Liver (tissue), 9 donors: ENCODE data around the gene CELF1. TPM values are rescaled to one million over a fixed set of nuclear protein-coding genes. Genes with fewer than 3 reads are reported as not detected.

ENCODE experiments used
- DNase-seq: peaks from one replicate; pipeline ENCODE4 v3.0.0-alpha.2; 2017; ENCODE audit warnings: low spot score
- H3K27ac ChIP-seq, 2 donors: one replicate each; pipeline ENCODE4 v1.7.0; 2013; ENCODE audit warnings: inconsistent platforms in 2 of 2, low read length in 2 of 2, control low read depth in 1 of 2, low read depth in 1 of 2, mild to moderate bottlenecking in 1 of 2
- H3K27me3 ChIP-seq, 4 donors: one replicate each; pipeline versions ENCODE4 v1.6.1 to v1.7.0; 2013; ENCODE audit warnings: low read length in 3 of 4, inconsistent platforms in 1 of 4, mild to moderate bottlenecking in 1 of 4, moderate library complexity in 1 of 4; ENCODE audit not compliant: control insufficient read depth in 4 of 4, insufficient read depth in 4 of 4
- H3K36me3 ChIP-seq, 4 donors: one replicate each; pipeline versions ENCODE4 v1.6.1 to v1.7.0; 2013; ENCODE audit warnings: low read length in 3 of 4, mild to moderate bottlenecking in 3 of 4, low read depth in 1 of 4, moderate library complexity in 1 of 4; ENCODE audit not compliant: control insufficient read depth in 4 of 4, insufficient read depth in 3 of 4
- H3K4me1 ChIP-seq, 4 donors: one replicate each; pipeline versions ENCODE4 v1.6.1 to v1.7.0; 2013; ENCODE audit warnings: low read length in 3 of 4, mild to moderate bottlenecking in 3 of 4, moderate library complexity in 1 of 4; ENCODE audit not compliant: control insufficient read depth in 4 of 4, insufficient read depth in 4 of 4
- H3K4me3 ChIP-seq, 3 donors: one replicate each; pipeline versions ENCODE4 v1.6.1 to v1.7.0; 2013; ENCODE audit warnings: low read length in 3 of 3, control low read depth in 1 of 3, low read depth in 1 of 3, mild to moderate bottlenecking in 1 of 3
- H3K9ac ChIP-seq, 2 donors: one replicate each; pipeline ENCODE4 v1.7.0; 2013; ENCODE audit warnings: low read length in 2 of 2, mild to moderate bottlenecking in 2 of 2, moderate library complexity in 2 of 2, control low read depth in 1 of 2, low read depth in 1 of 2
- H3K9me3 ChIP-seq, 4 donors: one replicate each; pipeline versions ENCODE4 v1.6.1 to v1.7.0; 2013; ENCODE audit warnings: low read length in 3 of 4; ENCODE audit not compliant: control insufficient read depth in 4 of 4
- EGR1 ChIP-seq, 2 donors: IDR thresholded peaks; 2 replicates each; pipeline ENCODE4 v1.6.1; 2016 to 2018; ENCODE audit warnings: antibody characterized with exemption in 2 of 2, low read depth in 2 of 2
- FOXA1 ChIP-seq: IDR thresholded peaks from 2 replicates; pipeline ENCODE4 v1.6.1; 2016; ENCODE audit warnings: antibody characterized with exemption
- FOXA2 ChIP-seq: IDR thresholded peaks from 2 replicates; pipeline ENCODE4 v1.6.1; 2016; ENCODE audit warnings: antibody characterized with exemption
- GABPA ChIP-seq, 2 donors: IDR thresholded peaks in 1 of 2; conservative IDR thresholded peaks in 1 of 2; 2 replicates each; pipeline ENCODE4 v1.6.1; 2016; ENCODE audit warnings: antibody characterized with exemption in 2 of 2, mild to moderate bottlenecking in 1 of 2, moderate library complexity in 1 of 2
- HNF4A ChIP-seq, 2 donors: conservative IDR thresholded peaks; 2 replicates each; pipeline ENCODE4 v1.6.1; 2016; ENCODE audit warnings: antibody characterized with exemption in 2 of 2, mild to moderate bottlenecking in 2 of 2
- HNF4G ChIP-seq: IDR thresholded peaks from 2 replicates; pipeline ENCODE4 v1.6.1; 2016; ENCODE audit warnings: antibody characterized with exemption
- JUND ChIP-seq, 2 donors: IDR thresholded peaks; 2 replicates each; pipeline ENCODE4 v1.6.1; 2016; ENCODE audit warnings: antibody characterized with exemption in 2 of 2
- MAX ChIP-seq: IDR thresholded peaks from 2 replicates; pipeline ENCODE4 v1.6.1; 2016; ENCODE audit warnings: antibody characterized with exemption
- NR2F2 ChIP-seq: IDR thresholded peaks from 2 replicates; pipeline ENCODE4 v1.6.1; 2016; ENCODE audit warnings: antibody characterized with exemption
- RAD21 ChIP-seq, 2 donors: IDR thresholded peaks; 2 replicates each; pipeline ENCODE4 v1.6.1; 2016; ENCODE audit warnings: antibody characterized with exemption in 2 of 2, mild to moderate bottlenecking in 2 of 2
- REST ChIP-seq: IDR thresholded peaks from 2 replicates; pipeline ENCODE4 v1.6.1; 2016; ENCODE audit warnings: antibody characterized with exemption, mild to moderate bottlenecking
- RXRA ChIP-seq, 2 donors: IDR thresholded peaks; 2 replicates each; pipeline ENCODE4 v1.6.1; 2017 to 2018; ENCODE audit warnings: antibody characterized with exemption in 2 of 2, mild to moderate bottlenecking in 1 of 2
- SP1 ChIP-seq: IDR thresholded peaks from 2 replicates; pipeline ENCODE4 v1.6.1; 2018; ENCODE audit warnings: antibody characterized with exemption, mild to moderate bottlenecking
- TAF1 ChIP-seq: conservative IDR thresholded peaks from 2 replicates; pipeline ENCODE4 v1.6.1; 2016; ENCODE audit warnings: antibody characterized with exemption, mild to moderate bottlenecking
- YY1 ChIP-seq: IDR thresholded peaks from 2 replicates; pipeline ENCODE4 v1.6.1; 2016; ENCODE audit warnings: antibody characterized with exemption, mild to moderate bottlenecking
- WGBS: extraction: QIAGEN DNeasy Blood & Tissue Kit; methylation state at CpG from one replicate; pipeline ENCODE4 v1.1.7; 2013; 5-methylcytosine and 5-hydroxymethylcytosine counted together
- polyA plus RNA-seq, 2 donors: library from polyadenylated mRNA; stranded (reverse) in 1 of 2; unstranded in 1 of 2; fragments of 200-250 nt in 1 of 2; fragments of >200 nt in 1 of 2; fragmentation: Nextera tagmentation in 1 of 2; extraction: Ambion mirVana in 1 of 2; gene quantifications; one replicate each; pipeline versions ENCODE4 v1.2.1 to v1.2.3, GENCODE V29; 2013 to 2015
- total RNA-seq, 2 donors: library from RNA; depleted of rRNA; stranded (reverse); fragments of >200 nt; gene quantifications; one replicate each; pipeline ENCODE4 v1.2.3, GENCODE V29; 2014
- TF ChIP-seq, protein P1 (sequence below): fragments of 150-350 bp; IDR thresholded peaks from 2 replicates; pipeline ENCODE4 v1.5.1; 2017; ENCODE audit warnings: improper control_type of control experiment, low read depth, low read length; ENCODE audit not compliant: missing input control
- TF ChIP-seq, protein P2 (sequence below): IDR thresholded peaks from 2 replicates; pipeline ENCODE4 v1.6.1; 2016; ENCODE audit warnings: antibody characterized with exemption
- TF ChIP-seq, protein P3 (sequence below): IDR thresholded peaks from 2 replicates; pipeline ENCODE4 v1.6.1; 2016; ENCODE audit warnings: antibody characterized with exemption
- donor health status: healthy.
- donor health status: healthy.
- donor health status: healthy.
- donor health status: healthy.
- donor health status: healthy.

The CELF1 gene
- total and polyA plus RNA-seq, 4 donors: 23.5 to 139 (median 60.3) TPM

DNA sequence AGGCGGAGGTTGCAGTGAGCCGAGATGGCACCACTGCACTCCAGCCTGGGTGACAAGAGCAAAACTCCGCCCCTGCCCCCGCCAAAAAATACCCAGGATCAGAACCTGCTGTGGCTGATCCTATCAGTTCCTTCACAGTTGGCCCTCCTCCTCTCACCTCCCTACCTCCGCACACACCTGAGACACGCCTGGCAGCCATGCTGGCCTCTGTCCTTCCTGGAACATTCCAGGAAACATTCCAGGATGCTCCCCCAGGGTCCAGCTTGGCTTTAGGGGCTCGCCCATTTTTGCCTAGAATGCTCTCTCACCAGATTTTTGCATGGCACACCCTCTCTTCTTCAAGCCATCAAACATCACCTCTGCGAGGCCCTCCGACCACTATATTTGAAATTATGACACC lies 106.1 kb downstream of the CELF1 start:
- WGBS: 95% methylated on average over 9 of the region's 9 CpGs
- Histone ChIP-seq H3K4me1 (peaks cover 2 to 9% (median 5%) of the 10 kb centered on the region in 4 donors), H3K9ac (no peak overlapping the region), H3K27ac (no peak overlapping the region), H3K27me3 (no peaks in the 10 kb centered on the region), H3K4me3 (no peak overlapping the region), H3K9me3 (no peaks in the 10 kb centered on the region), H3K36me3 (no peaks in the 10 kb centered on the region)
- no peak for DNase-seq
- no peak for TF ChIP-seq RXRA (IDR thresholded peaks at IDR 0.05)
- no peak for TF ChIP-seq GABPA (IDR thresholded peaks at IDR 0.05 in 1 of 2, conservative IDR thresholded peaks at IDR 0.05 in 1 of 2)
- TF ChIP-seq, protein P1, sequence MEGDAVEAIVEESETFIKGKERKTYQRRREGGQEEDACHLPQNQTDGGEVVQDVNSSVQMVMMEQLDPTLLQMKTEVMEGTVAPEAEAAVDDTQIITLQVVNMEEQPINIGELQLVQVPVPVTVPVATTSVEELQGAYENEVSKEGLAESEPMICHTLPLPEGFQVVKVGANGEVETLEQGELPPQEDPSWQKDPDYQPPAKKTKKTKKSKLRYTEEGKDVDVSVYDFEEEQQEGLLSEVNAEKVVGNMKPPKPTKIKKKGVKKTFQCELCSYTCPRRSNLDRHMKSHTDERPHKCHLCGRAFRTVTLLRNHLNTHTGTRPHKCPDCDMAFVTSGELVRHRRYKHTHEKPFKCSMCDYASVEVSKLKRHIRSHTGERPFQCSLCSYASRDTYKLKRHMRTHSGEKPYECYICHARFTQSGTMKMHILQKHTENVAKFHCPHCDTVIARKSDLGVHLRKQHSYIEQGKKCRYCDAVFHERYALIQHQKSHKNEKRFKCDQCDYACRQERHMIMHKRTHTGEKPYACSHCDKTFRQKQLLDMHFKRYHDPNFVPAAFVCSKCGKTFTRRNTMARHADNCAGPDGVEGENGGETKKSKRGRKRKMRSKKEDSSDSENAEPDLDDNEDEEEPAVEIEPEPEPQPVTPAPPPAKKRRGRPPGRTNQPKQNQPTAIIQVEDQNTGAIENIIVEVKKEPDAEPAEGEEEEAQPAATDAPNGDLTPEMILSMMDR: no peak
- no peak for TF ChIP-seq FOXA1
- no peak for TF ChIP-seq EGR1 (IDR thresholded peaks at IDR 0.05; ENCODE audit: low read depth in 2 of 2)
- no peak for TF ChIP-seq MAX
- TF ChIP-seq HNF4G: no peak
- TF ChIP-seq, protein P2, sequence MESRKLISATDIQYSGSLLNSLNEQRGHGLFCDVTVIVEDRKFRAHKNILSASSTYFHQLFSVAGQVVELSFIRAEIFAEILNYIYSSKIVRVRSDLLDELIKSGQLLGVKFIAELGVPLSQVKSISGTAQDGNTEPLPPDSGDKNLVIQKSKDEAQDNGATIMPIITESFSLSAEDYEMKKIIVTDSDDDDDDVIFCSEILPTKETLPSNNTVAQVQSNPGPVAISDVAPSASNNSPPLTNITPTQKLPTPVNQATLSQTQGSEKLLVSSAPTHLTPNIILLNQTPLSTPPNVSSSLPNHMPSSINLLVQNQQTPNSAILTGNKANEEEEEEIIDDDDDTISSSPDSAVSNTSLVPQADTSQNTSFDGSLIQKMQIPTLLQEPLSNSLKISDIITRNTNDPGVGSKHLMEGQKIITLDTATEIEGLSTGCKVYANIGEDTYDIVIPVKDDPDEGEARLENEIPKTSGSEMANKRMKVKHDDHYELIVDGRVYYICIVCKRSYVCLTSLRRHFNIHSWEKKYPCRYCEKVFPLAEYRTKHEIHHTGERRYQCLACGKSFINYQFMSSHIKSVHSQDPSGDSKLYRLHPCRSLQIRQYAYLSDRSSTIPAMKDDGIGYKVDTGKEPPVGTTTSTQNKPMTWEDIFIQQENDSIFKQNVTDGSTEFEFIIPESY: no peak
- TF ChIP-seq RAD21 (IDR thresholded peaks at IDR 0.05): no peak
- TF ChIP-seq TAF1: no peak
- TF ChIP-seq, protein P3, sequence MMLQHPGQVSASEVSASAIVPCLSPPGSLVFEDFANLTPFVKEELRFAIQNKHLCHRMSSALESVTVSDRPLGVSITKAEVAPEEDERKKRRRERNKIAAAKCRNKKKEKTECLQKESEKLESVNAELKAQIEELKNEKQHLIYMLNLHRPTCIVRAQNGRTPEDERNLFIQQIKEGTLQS: no peak
- TF ChIP-seq NR2F2: no peak
- no peak for TF ChIP-seq HNF4A (conservative IDR thresholded peaks at IDR 0.05)
- no peak for TF ChIP-seq REST
- TF ChIP-seq YY1: no peak
- TF ChIP-seq JUND (IDR thresholded peaks at IDR 0.05): no peak
- TF ChIP-seq SP1: no peak

- 94% methylated on average over 4 of the region's 4 CpGs for WGBS
- Histone ChIP-seq H3K36me3 (no peaks in the 10 kb centered on the region), H3K9me3 (no peaks in the 10 kb centered on the region), H3K27ac (no peak overlapping the region), H3K4me1 (peaks cover 2 to 9% (median 5%) of the 10 kb centered on the region in 4 donors), H3K4me3 (no peak overlapping the region), H3K27me3 (no peaks in the 10 kb centered on the region), H3K9ac (no peak overlapping the region)
- DNase-seq: no peak
- TF ChIP-seq FOXA2 (no peak), JUND (IDR thresholded peaks at IDR 0.05) (no peak), SP1 (no peak), FOXA1 (no peak), YY1 (no peak), HNF4A (conservative IDR thresholded peaks at IDR 0.05) (no peak), EGR1 (IDR thresholded peaks at IDR 0.05; ENCODE audit: low read depth in 2 of 2) (no peak)
- TF ChIP-seq, protein P2: no peak
- TF ChIP-seq, protein P1: no peak
Measured at GRCh38 chr11:47445840-47446239, 107.1 kb downstream of the CELF1 start.
